Neutrophil (primary cell): ENCODE data around the gene LLPH.

Experiments
- H3K27ac ChIP-seq: fragments of 200-600 bp; sonication (generic); 2 replicates; pipeline ENCODE4 v1.5.1; 2016; ENCODE audit warnings: mild to moderate bottlenecking, moderate library complexity
- H3K27me3 ChIP-seq: fragments of 200-600 bp; sonication (generic); 2 replicates; pipeline ENCODE4 v1.6.0; 2016; ENCODE audit warnings: mild to moderate bottlenecking
- H3K36me3 ChIP-seq: fragments of 200-600 bp; sonication (generic); 2 replicates; pipeline ENCODE4 v1.5.1; 2017
- H3K4me1 ChIP-seq, 2 experiments: fragments of 200-600 bp in 1 of 2; sonication (generic) in 1 of 2; 1 replicate in 1 of 2; 2 replicates in 1 of 2; pipeline versions ENCODE4 v1.5.1 to v1.6.1; 2013 to 2016; ENCODE audit warnings: low read depth in 1 of 2, low read length in 1 of 2, mild to moderate bottlenecking in 1 of 2, moderate library complexity in 1 of 2; ENCODE audit not compliant: control insufficient read depth in 1 of 2, insufficient read depth in 1 of 2
- H3K4me3 ChIP-seq, 2 experiments: fragments of 200-600 bp in 1 of 2; sonication (generic) in 1 of 2; 1 replicate in 1 of 2; 2 replicates in 1 of 2; pipeline ENCODE4 v1.5.1; 2013 to 2016; ENCODE audit warnings: low read depth in 1 of 2, low read length in 1 of 2, mild to moderate bottlenecking in 1 of 2, moderate library complexity in 1 of 2
- H3K9me3 ChIP-seq: fragments of 200-600 bp; sonication (generic); 2 replicates; pipeline ENCODE4 v1.5.1; 2016
- TF ChIP-seq, protein P1 (sequence below): fragments of 200-600 bp; sonication (generic); IDR thresholded peaks from 2 replicates; pipeline ENCODE4 v1.5.1; 2016; ENCODE audit warnings: antibody characterized with exemption

Gene LLPH

DNA sequence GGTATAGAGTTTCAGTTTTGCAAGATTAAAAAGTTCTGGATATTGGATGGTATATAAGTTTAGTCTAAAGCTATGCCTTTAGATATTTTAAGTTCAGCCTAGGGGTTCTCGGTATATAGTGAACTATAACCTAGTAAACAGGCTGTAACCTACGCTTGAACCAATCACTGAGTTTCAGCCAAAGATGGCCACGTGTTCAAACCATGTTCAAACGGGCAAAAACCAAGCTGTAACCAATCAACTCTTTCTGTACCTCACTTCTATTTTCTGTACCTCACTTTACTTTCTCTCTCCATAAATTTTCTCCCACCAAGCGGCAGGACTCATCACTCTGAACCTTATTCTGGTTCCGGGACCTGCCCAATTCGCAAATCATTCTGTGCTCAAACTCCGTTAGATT lies 37.9 kb upstream of the LLPH start:
- peak overlapping the region; percentile 78 to 91 for H3K4me3 ChIP-seq
- H3K36me3 ChIP-seq: no peaks in the 10 kb centered on the region
- H3K27me3 ChIP-seq: no peaks in the 10 kb centered on the region
- peak overlapping the region; percentile 98 for H3K27ac ChIP-seq
- H3K4me1 ChIP-seq: peaks cover 70 to 78% of the 10 kb centered on the region in 2 experiments
- H3K9me3 ChIP-seq: no peaks in the 10 kb centered on the region
- TF ChIP-seq, protein P1, sequence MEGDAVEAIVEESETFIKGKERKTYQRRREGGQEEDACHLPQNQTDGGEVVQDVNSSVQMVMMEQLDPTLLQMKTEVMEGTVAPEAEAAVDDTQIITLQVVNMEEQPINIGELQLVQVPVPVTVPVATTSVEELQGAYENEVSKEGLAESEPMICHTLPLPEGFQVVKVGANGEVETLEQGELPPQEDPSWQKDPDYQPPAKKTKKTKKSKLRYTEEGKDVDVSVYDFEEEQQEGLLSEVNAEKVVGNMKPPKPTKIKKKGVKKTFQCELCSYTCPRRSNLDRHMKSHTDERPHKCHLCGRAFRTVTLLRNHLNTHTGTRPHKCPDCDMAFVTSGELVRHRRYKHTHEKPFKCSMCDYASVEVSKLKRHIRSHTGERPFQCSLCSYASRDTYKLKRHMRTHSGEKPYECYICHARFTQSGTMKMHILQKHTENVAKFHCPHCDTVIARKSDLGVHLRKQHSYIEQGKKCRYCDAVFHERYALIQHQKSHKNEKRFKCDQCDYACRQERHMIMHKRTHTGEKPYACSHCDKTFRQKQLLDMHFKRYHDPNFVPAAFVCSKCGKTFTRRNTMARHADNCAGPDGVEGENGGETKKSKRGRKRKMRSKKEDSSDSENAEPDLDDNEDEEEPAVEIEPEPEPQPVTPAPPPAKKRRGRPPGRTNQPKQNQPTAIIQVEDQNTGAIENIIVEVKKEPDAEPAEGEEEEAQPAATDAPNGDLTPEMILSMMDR: no peak

DNA sequence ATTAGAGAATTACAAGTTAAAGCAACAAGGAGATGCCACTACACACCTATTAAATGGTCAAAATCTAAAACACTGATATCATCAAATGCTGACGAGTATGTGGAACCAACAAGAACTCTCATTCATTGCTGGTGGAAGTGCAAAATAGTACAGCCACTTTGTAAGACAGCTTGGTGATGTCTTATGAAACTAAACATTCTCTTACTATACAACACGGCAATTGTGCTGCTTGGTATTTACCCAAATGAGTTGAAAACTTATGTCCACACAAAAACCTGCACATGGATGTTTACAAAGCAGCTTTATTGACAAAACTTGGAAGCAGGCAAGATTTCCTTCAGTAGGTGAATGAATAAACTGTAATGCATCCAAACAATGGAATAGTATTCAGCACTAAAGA lies 36.0 kb upstream of the LLPH start:
- H3K4me3 ChIP-seq: no peak overlapping the region
- H3K36me3 ChIP-seq: no peaks in the 10 kb centered on the region
- no peaks in the 10 kb centered on the region for H3K9me3 ChIP-seq
- TF ChIP-seq, protein P1: no peak
- H3K27me3 ChIP-seq: no peaks in the 10 kb centered on the region
- H3K27ac ChIP-seq: peak overlapping the region; percentile 98
- peaks cover 68 to 78% of the 10 kb centered on the region in 2 experiments for H3K4me1 ChIP-seq

DNA sequence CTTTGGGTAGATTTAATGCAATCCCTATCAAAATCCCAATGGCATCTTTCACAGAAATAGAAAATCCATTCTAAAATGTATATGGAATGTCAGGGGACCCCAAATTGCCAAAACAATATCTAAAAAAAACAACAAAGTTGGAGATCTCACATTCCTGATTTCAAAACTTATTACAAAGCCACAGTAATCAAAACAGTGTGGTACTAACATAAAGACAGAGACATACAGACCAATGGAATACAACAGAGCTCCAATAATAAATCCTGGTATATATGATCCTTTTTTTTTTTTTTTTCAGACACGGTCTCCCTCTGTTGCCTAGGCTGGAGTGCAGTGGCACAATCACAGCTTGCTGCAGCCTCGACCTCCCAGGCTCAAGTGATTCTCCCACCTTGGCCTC lies 34.6 kb upstream of the LLPH start:
- no peaks in the 10 kb centered on the region for H3K27me3 ChIP-seq
- peaks cover 68 to 69% of the 10 kb centered on the region in 2 experiments for H3K4me1 ChIP-seq
- H3K27ac ChIP-seq: no peak overlapping the region
- TF ChIP-seq, protein P1: no peak
- H3K4me3 ChIP-seq: no peak overlapping the region
- H3K9me3 ChIP-seq: no peaks in the 10 kb centered on the region
- H3K36me3 ChIP-seq: peaks cover 6% of the 10 kb centered on the region

DNA sequence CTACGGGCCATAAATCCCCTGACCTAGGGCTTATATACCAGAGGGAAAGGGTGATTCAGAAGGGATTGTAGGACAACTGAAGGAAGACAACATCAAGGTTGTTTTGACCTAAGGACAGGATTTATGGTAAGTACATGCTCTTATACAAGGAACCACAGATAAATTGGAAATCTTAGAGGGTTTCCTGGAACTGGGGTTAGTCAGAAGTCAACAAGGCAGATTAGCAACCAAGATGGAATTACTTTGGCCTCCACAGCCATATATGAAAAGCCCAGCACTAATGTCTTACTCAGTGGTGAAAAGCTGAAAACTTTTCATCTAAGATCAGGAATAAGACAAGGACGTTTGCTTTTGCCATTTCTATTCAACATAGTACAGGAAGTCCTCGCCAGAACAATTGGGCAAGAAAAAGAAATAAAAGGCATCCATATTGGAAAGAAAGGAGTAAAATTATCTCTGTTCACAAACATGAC lies 33.8 kb upstream of the LLPH start:
- Histone ChIP-seq H3K36me3 (peaks cover 14% of the 10 kb centered on the region), H3K4me1 (peaks cover 75 to 77% of the 10 kb centered on the region in 2 experiments), H3K9me3 (no peaks in the 10 kb centered on the region), H3K27ac (peak overlapping the region; percentile 80), H3K4me3 (no peak overlapping the region), H3K27me3 (no peaks in the 10 kb centered on the region)
- TF ChIP-seq, protein P1: no peak

DNA sequence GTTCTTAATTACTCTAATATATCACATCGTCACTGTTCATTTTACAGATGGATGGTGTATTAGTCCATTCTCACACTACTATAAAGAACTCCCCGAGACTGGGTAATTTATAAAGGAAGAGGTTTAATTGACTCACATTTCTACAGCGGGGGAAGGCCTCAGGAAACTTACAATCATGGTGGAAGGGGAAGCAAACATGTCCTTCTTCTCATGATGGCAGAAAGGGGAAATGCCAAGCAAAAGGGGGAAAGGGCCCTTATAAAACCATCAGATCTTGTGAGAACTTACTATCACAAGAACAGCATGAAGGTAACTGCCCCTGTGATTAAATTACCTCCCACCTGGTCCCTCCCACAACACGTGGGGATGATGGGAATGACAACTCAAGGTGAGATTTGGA lies 32.7 kb upstream of the LLPH start:
- TF ChIP-seq, protein P1: no peak
- Histone ChIP-seq H3K4me1 (peaks cover 75 to 80% of the 10 kb centered on the region in 2 experiments), H3K36me3 (peaks cover 22% of the 10 kb centered on the region), H3K9me3 (no peaks in the 10 kb centered on the region), H3K4me3 (peak overlapping the region in 1 of 2 experiments; percentile 14), H3K27ac (peak overlapping the region; percentile 80), H3K27me3 (no peaks in the 10 kb centered on the region)

DNA sequence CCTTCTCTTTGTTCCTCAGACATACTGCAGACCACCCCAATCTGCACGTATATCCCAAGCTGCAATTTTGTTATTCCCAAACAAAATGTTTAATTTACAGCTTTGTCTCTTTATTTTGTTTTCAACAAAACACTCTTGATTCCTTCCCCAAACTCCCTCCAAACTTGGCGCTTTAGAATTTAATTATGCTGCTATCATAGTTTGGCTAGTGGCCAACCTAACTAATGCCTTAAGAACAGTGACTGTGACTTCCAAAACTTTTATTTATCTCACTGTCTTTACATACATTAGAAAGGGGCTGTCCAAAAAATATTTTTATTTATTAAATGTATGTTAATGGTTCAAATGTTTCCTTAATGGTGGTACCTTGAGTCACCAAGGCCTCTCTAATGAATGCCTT lies 32.2 kb upstream of the LLPH start:
- TF ChIP-seq, protein P1: no peak
- peak overlapping the region; percentile 80 for H3K27ac ChIP-seq
- H3K4me3 ChIP-seq: no peak overlapping the region
- peaks cover 22% of the 10 kb centered on the region for H3K36me3 ChIP-seq
- peaks cover 70 to 74% of the 10 kb centered on the region in 2 experiments for H3K4me1 ChIP-seq
- no peaks in the 10 kb centered on the region for H3K9me3 ChIP-seq
- H3K27me3 ChIP-seq: no peaks in the 10 kb centered on the region
